Keratinocyte (primary cell): ENCODE measurements around the gene FIBIN. TPM values are rescaled to one million over a fixed set of nuclear protein-coding genes. Genes with fewer than 3 reads are reported as not detected.

Experiments
- DNase-seq: peaks from one replicate; pipeline ENCODE4 v3.0.0-alpha.2; 2011; ENCODE audit warnings: low read depth, missing footprints, low spot score
- FAIRE-seq: peaks from 2 replicates; lab custom pipeline; 2011; peaks lifted over from hg19 to GRCh38; lab: Jason Lieb, UNC
- H2AFZ ChIP-seq: 2 replicates; pipeline ENCODE4 v1.6.0; 2012; ENCODE audit warnings: low read length, control low read depth, inconsistent platforms; ENCODE audit not compliant: control insufficient read depth
- H3K27ac ChIP-seq: 2 replicates; pipeline ENCODE4 v1.5.1; 2011; ENCODE audit warnings: low read length; ENCODE audit not compliant: control insufficient read depth, insufficient read depth
- H3K27me3 ChIP-seq: 3 replicates; pipeline ENCODE4 v1.6.0; 2011; ENCODE audit warnings: low read length; ENCODE audit not compliant: control insufficient read depth, insufficient read depth; ENCODE audit errors: extremely low read depth
- H3K36me3 ChIP-seq, 2 experiments: 2 replicates in 1 of 2; 3 replicates in 1 of 2; pipeline ENCODE4 v1.5.1; 2011; ENCODE audit warnings: low read length in 2 of 2, mild to moderate bottlenecking in 1 of 2; ENCODE audit not compliant: control insufficient read depth in 2 of 2, insufficient read depth in 2 of 2; ENCODE audit errors: extremely low read depth in 1 of 2
- H3K4me1 ChIP-seq: 3 replicates; pipeline ENCODE4 v1.5.1; 2011; ENCODE audit warnings: low read length; ENCODE audit not compliant: control insufficient read depth, insufficient read depth; ENCODE audit errors: extremely low read depth
- H3K4me2 ChIP-seq: 3 replicates; pipeline ENCODE4 v1.6.0; 2011; ENCODE audit warnings: low read depth, low read length; ENCODE audit not compliant: control insufficient read depth, insufficient read depth; ENCODE audit errors: extremely low read depth
- H3K4me3 ChIP-seq, 3 experiments: fragments of 200-600 bp in 1 of 3; sonication (generic) in 1 of 3; 2 replicates in 2 of 3; 3 replicates in 1 of 3; pipeline ENCODE4 v1.5.1; 2011 to 2016; ENCODE audit warnings: low read length in 3 of 3, mild to moderate bottlenecking in 3 of 3, control low read depth in 2 of 3, inconsistent platforms in 1 of 3, low read depth in 1 of 3, mixed read lengths in 1 of 3, mixed run types in 1 of 3, moderate library complexity in 1 of 3; ENCODE audit not compliant: control insufficient read depth in 2 of 3, insufficient read depth in 2 of 3; ENCODE audit errors: extremely low read depth in 1 of 3
- H3K79me2 ChIP-seq: 2 replicates; pipeline ENCODE4 v1.6.0; 2012; ENCODE audit warnings: low read length; ENCODE audit not compliant: control insufficient read depth, insufficient read depth
- H3K9ac ChIP-seq: 3 replicates; pipeline ENCODE4 v1.6.0; 2011; ENCODE audit warnings: low read length; ENCODE audit not compliant: control insufficient read depth, insufficient read depth; ENCODE audit errors: extremely low read depth
- H3K9me1 ChIP-seq: 3 replicates; pipeline ENCODE4 v1.6.0; 2011; ENCODE audit warnings: low read length; ENCODE audit not compliant: control insufficient read depth, insufficient read depth; ENCODE audit errors: extremely low read depth
- H3K9me3 ChIP-seq: 2 replicates; pipeline ENCODE4 v1.5.1; 2012; ENCODE audit warnings: low read depth, low read length; ENCODE audit not compliant: control insufficient read depth
- H4K20me1 ChIP-seq: 3 replicates; pipeline ENCODE4 v1.6.0; 2011; ENCODE audit warnings: low read length; ENCODE audit not compliant: control insufficient read depth, insufficient read depth; ENCODE audit errors: extremely low read depth
- CTCF ChIP-seq, 3 experiments: IDR thresholded peaks in 1 of 3; conservative IDR thresholded peaks in 1 of 3; optimal IDR thresholded peaks in 1 of 3; 2 replicates in 2 of 3; 3 replicates in 1 of 3; pipeline versions ENCODE3 to v1.5.1; 2011; ENCODE audit warnings: low read length in 3 of 3, mild to moderate bottlenecking in 3 of 3, moderate library complexity in 2 of 3, control low read depth in 1 of 3, inconsistent platforms in 1 of 3; ENCODE audit not compliant: insufficient read depth in 2 of 3; ENCODE audit errors: extremely low read depth in 1 of 3
- EZH2 ChIP-seq: IDR thresholded peaks from one replicate; pipeline ENCODE4 v1.6.1; 2012; ENCODE audit warnings: inconsistent platforms, mild to moderate bottlenecking, low read length, moderate library complexity
- dilution Hi-C: fragments of 300-500 bp; cut with MboI; formaldehyde crosslinking; loops from one replicate; pipeline ENCODE4 v1.7.0; 2020; ENCODE audit warnings: low sequenced_read_pairs; ENCODE audit not compliant: extremely low pct_ligation_motif_present
- polyA plus RNA-seq, 5 experiments: library from polyadenylated mRNA; depleted of rRNA in 3 of 5; stranded (reverse) in 3 of 5; stranded (forward) in 1 of 5; unstranded in 1 of 5; fragments of >200 nt; gene quantifications; 1 replicate in 1 of 5; 2 replicates in 3 of 5; 3 replicates in 1 of 5; pipeline versions ENCODE4 v1.2.1 to v1.2.3, GENCODE V29; 2011 to 2012; ENCODE audit warnings: missing spikeins in 2 of 5, low read depth in 1 of 5, low replicate concordance in 1 of 5

Gene FIBIN
- polyA plus RNA-seq, 1 donor (not counting 4 experiments of a cell fraction or from before 2014, with no cell fraction given) = 0.30 TPM

DNA sequence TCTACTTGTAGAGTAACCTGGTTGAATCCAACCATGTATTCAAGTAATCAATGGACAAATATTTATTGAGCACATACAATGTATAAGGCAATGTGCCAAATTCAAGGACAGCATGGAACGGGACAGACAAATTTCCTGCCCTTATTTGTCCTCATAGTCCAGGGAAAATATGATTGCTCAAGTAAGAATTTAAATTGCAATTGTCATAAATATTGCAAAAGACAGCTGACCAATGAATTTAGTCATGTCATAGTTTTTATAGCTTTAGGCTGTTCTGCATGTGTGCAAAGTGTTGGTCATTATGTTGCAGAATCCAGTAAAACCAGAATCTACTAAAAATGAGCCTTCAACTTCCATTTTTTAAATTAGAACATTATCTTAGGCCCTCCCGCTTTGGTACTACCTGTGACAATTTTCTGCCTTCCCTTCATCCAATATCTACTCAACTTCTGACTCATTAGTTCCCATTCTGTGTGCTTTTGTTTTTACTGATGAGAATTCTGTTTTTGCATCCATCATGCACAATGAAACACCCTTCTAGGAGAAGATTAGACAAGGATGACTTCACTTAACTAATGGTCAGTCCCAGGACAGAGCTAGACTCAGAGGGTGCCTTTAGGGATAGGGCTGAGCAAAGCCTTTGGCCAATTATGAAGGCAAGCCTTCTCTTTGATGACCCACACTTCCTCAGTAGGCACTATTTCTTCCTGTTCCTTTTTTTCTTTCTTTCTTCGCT, 45.8 kb upstream of the FIBIN start:
- H3K9me3 ChIP-seq = no peaks in the 10 kb centered on the region
- dilution Hi-C loops = no loop called here
- no peak overlapping the region for H3K27ac ChIP-seq
- no peaks in the 10 kb centered on the region for H3K27me3 ChIP-seq
- FAIRE-seq = no peak
- DNase-seq = no peak
- no peak overlapping the region for H3K9ac ChIP-seq
- no peaks in the 10 kb centered on the region for H3K36me3 ChIP-seq
- H2AFZ ChIP-seq = no peak overlapping the region
- no peak for TF ChIP-seq CTCF (optimal IDR thresholded peaks at IDR 0.05 in 1 of 3, IDR thresholded peaks at IDR 0.05 in 1 of 3, conservative IDR thresholded peaks at IDR 0.05 in 1 of 3; ENCODE audit: extremely low read depth in 1 of 3, insufficient read depth in 2 of 3, low read length in 3 of 3)
- TF ChIP-seq EZH2 = no peak
- no peaks in the 10 kb centered on the region for H4K20me1 ChIP-seq
- no peaks in the 10 kb centered on the region for H3K9me1 ChIP-seq
- H3K79me2 ChIP-seq = no peaks in the 10 kb centered on the region
- H3K4me3 ChIP-seq = no peak overlapping the region
- H3K4me1 ChIP-seq = peaks cover 3% of the 10 kb centered on the region
- no peak overlapping the region for H3K4me2 ChIP-seq

GRCh38 chr11:26948881-26949280, 45.0 kb upstream of the FIBIN start:
- dilution Hi-C loops = no loop called here
- Histone ChIP-seq H2AFZ (no peak overlapping the region), H3K79me2 (no peaks in the 10 kb centered on the region), H3K9me1 (no peaks in the 10 kb centered on the region), H3K9me3 (no peaks in the 10 kb centered on the region), H3K4me2 (no peak overlapping the region), H4K20me1 (no peaks in the 10 kb centered on the region), H3K27me3 (no peaks in the 10 kb centered on the region), H3K4me3 (no peak overlapping the region), H3K9ac (no peak overlapping the region), H3K36me3 (no peaks in the 10 kb centered on the region), H3K27ac (no peak overlapping the region), H3K4me1 (peaks cover 3% of the 10 kb centered on the region)
- TF ChIP-seq EZH2 = no peak
- no peak for TF ChIP-seq CTCF (optimal IDR thresholded peaks at IDR 0.05 in 1 of 3, IDR thresholded peaks at IDR 0.05 in 1 of 3, conservative IDR thresholded peaks at IDR 0.05 in 1 of 3; ENCODE audit: extremely low read depth in 1 of 3, insufficient read depth in 2 of 3, low read length in 3 of 3)
- FAIRE-seq (no peak), DNase-seq (no peak)
